Measurements from ENCODE around the gene ADGRG1. TPM values are rescaled to one million over a fixed set of nuclear protein-coding genes. Genes with fewer than 3 reads are reported as not detected.
A peak's percentile ranks its signal among the peaks of the same experiment; 100 is the strongest.

ADGRG1 gene
- total and polyA plus RNA-seq, 5 experiments from 2014 or later, result 0.47 to 56.5 (median 1.3) TPM

DNA sequence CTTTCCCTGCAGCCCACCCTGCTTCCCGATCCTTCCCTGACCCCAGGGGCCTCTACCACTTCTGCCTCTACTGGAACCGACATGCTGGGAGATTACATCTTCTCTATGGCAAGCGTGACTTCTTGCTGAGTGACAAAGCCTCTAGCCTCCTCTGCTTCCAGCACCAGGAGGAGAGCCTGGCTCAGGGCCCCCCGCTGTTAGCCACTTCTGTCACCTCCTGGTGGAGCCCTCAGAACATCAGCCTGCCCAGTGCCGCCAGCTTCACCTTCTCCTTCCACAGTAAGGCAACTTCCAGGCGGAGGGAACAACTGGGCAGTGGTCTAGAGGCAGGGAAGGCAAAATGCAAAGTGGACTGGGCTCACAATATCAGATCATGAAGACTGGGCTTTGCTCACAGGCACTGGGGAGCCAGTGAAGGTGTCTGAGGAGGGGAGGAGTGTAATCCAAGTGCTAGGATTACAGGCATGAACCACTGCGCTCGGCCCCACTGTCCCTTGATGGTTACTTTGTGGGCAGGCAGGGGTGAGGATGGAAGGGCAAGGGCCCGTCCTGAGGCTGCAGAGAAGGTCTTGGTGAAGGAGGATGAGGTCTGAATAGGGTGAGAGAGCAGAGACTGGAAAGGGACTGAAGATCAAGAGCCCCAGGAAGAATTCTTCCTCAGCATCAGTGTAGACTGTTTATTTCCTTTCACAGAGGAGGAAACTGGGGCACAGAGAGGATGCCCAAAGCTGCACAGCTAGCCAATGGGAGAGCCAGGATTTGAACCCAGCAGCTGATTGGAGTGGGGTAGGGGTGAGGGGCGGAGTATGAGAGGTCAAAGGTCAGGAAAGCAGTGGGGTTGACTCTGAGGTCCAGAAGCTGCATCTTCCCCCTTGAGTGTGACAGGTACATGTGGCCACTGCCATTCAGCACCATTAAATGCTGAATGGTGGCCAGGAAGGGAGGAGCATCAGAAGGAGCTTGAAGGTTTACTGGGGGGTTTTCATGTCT lies 23.2 kb downstream of the ADGRG1 start:
- H3K4me1 Mint-ChIP-seq, result peaks cover 23 to 57% (median 39%) of the 10 kb centered on the region in 4 donors
- no peaks in the 10 kb centered on the region for H3K36me3 Mint-ChIP-seq
- POLR2A ChIA-PET, result no interaction called here
- no peaks in the 10 kb centered on the region for H3K9me3 Mint-ChIP-seq
- ATAC-seq (peak in 1 of 2 donors; percentile 31), DNase-seq (no peak)
- peak overlapping the region in 7 of 10 donors; percentile 3 to 79 (median 57) for H3K27ac Mint-ChIP-seq
- no peaks in the 10 kb centered on the region for H3K27me3 Mint-ChIP-seq
- H3K4me3 Mint-ChIP-seq, result peak overlapping the region in 2 of 10 donors; percentile 32 to 40

DNA sequence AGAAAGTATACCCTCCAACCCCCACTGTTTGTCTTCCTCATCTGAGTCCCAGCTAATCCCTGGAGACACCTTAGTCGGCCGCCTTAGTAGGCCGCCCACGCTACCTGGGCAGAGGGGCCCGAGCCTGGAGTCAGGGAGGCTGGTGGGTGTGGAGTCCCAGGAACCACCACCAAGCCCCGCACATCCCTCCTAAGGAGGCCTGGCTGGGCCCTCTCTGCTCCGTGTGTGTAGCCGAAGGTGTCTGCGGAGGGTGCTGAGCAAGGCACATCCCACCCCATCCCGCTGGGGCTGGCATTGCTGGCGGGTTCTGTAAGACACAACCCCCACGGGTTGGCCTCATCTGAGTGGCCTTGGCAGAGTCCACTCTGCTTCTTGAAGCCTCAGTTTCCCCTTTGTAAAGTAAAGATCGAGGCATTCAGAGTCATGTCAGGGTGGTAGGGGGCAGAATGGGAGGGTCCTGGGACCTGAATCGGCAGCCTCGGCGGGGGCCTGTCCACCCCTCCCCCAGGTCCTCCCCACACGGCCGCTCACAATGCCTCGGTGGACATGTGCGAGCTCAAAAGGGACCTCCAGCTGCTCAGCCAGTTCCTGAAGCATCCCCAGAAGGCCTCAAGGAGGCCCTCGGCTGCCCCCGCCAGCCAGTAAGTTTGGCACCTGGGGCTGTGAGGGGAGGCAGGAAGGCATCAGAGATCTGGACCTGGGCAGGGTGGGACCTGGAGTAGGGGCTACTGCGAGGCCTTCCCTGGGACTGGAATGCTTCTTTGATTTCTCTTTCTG lies 24.5 kb downstream of the ADGRG1 start:
- no peaks in the 10 kb centered on the region for H3K9me3 Mint-ChIP-seq
- peak overlapping the region in 2 of 10 donors; percentile 57 to 78 for H3K27ac Mint-ChIP-seq
- peaks cover 16 to 47% (median 28%) of the 10 kb centered on the region in 4 donors for H3K4me1 Mint-ChIP-seq

DNA sequence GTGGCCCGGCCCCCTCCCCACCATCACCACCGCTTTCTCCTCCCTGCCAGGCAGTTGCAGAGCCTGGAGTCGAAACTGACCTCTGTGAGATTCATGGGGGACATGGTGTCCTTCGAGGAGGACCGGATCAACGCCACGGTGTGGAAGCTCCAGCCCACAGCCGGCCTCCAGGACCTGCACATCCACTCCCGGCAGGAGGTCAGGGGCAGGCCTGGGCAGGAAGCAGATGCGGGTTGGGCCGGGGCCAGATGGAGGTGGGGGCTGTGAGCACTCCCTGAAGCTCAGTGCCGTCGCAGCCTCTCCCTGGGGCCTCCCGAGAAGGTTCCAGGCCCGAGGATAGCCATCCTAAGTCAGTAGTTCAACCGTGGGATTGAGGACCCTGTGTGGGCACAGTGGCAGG lies 25.5 kb downstream of the ADGRG1 start:
- POLR2A ChIA-PET, result no interaction called here
- H3K27me3 Mint-ChIP-seq, result no peaks in the 10 kb centered on the region
- peaks cover 12 to 42% (median 18%) of the 10 kb centered on the region in 4 donors for H3K4me1 Mint-ChIP-seq
- no peak for ATAC-seq
- peak overlapping the region in 1 of 10 donors; percentile 25 for H3K27ac Mint-ChIP-seq
- H3K4me3 Mint-ChIP-seq, result no peak overlapping the region
- no peaks in the 10 kb centered on the region for H3K36me3 Mint-ChIP-seq
- H3K9me3 Mint-ChIP-seq, result no peaks in the 10 kb centered on the region
- DNase-seq, result no peak

More for the DNA sequence above, 24.5 kb downstream of the ADGRG1 start:
- H3K36me3 Mint-ChIP-seq, result no peaks in the 10 kb centered on the region
- H3K27me3 Mint-ChIP-seq, result no peaks in the 10 kb centered on the region
- ATAC-seq (no peak), DNase-seq (no peak)
- H3K4me3 Mint-ChIP-seq, result no peak overlapping the region
- POLR2A ChIA-PET, result no interaction called here

DNA sequence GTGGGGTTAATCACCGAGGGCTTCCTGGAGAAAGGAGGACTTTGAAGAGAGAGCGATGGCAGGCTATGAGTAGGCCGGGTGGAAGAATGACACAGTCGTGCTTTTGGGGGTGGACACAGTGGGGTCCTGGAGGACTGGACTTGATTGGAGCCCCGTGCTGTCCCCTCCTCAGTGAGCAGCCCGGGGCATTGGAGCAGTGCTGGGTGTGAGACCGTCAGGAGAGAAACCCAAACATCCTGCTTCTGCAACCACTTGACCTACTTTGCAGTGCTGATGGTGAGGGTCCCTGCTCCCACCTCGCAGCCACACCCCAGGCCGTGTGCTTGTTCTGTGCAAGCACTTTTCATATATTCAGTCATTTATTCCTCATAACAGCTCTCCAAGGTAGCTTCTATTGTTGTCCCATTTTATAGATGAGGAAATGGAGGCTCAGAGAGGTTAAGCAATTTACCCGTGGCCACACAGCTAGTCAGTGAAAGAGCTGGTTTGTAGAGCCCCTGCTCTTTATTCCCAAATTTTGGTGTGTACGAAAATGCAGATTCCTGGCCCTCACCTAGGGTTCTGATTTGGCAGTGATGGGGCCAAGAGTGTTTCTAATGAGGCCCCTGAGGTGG lies 28.0 kb downstream of the ADGRG1 start:
- ATAC-seq (no peak), DNase-seq (no peak)
- Mint-ChIP-seq H3K27ac (peak overlapping the region in 5 of 10 donors; percentile 14 to 84 (median 47)), H3K27me3 (no peaks in the 10 kb centered on the region), H3K4me1 (peaks cover 7 to 32% (median 9%) of the 10 kb centered on the region in 4 donors), H3K4me3 (peak overlapping the region in 2 of 10 donors; percentile 39 to 50), H3K9me3 (no peaks in the 10 kb centered on the region), H3K36me3 (no peaks in the 10 kb centered on the region)
- POLR2A ChIA-PET, result no interaction called here

- ATAC-seq, result no peak
- H3K27ac Mint-ChIP-seq, result peak overlapping the region in 2 of 10 donors; percentile 46 to 53
- H3K9me3 Mint-ChIP-seq, result no peaks in the 10 kb centered on the region
- POLR2A ChIA-PET, result no interaction called here
- no peak for DNase-seq
- no peak overlapping the region for H3K4me3 Mint-ChIP-seq
- H3K27me3 Mint-ChIP-seq, result no peaks in the 10 kb centered on the region
- peaks cover 0 to 1% (median 0%) of the 10 kb centered on the region in 3 donors for H3K36me3 Mint-ChIP-seq
- H3K4me1 Mint-ChIP-seq, result peaks cover 0 to 24% (median 2%) of the 10 kb centered on the region in 4 donors
Observed at GRCh38 chr16:57657228-57657627, 28.8 kb downstream of the ADGRG1 start.

- Mint-ChIP-seq H3K9me3 (no peaks in the 10 kb centered on the region), H3K4me1 (peaks cover 0 to 23% (median under 1%) of the 10 kb centered on the region in 4 donors), H3K36me3 (peaks cover 0 to 1% (median 0%) of the 10 kb centered on the region in 3 donors), H3K4me3 (no peak overlapping the region), H3K27ac (peak overlapping the region in 2 of 10 donors; percentile 46 to 66), H3K27me3 (no peaks in the 10 kb centered on the region)
- POLR2A ChIA-PET, result no interaction called here
- DNase-seq, result no peak
- no peak for ATAC-seq
Observed at GRCh38 chr16:57658130-57658877, 29.9 kb downstream of the ADGRG1 start.

DNA sequence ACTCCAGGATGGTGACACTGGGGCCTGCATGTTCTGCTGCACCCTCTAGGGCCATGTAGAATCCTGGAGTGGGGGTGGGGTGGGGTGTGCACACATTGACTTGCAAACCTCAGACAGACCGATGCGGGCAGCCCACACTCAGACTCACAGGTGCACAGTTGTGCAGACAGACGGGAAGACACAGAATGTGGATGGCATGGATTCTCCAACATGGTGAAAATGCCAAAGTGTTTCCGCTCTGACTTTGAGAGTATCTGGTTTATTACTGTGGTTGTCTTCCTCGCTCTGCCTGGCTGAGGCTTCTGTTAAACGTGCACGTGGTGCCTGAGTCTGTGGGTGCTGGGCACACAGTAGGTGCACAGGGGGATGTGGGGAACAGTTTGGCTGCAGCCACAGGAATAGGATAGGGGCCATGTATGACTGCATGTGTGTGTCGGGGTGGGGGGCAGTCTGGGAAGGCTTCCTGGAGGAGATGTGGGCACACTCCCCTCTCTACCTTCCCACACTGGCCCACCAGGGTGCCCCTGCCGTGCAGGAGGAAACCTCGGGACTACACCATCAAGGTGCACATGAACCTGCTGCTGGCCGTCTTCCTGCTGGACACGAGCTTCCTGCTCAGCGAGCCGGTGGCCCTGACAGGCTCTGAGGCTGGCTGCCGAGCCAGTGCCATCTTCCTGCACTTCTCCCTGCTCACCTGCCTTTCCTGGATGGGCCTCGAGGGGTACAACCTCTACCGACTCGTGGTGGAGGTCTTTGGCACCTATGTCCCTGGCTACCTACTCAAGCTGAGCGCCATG lies 30.6 kb downstream of the ADGRG1 start:
- Mint-ChIP-seq H3K27me3 (no peaks in the 10 kb centered on the region), H3K4me3 (no peak overlapping the region), H3K9me3 (no peaks in the 10 kb centered on the region), H3K27ac (peak overlapping the region in 2 of 10 donors; percentile 49 to 51), H3K36me3 (peaks cover 0 to 1% (median 0%) of the 10 kb centered on the region in 3 donors), H3K4me1 (peaks cover 0 to 23% (median under 1%) of the 10 kb centered on the region in 4 donors)
- DNase-seq, result no peak
- POLR2A ChIA-PET, result no interaction called here
- no peak for ATAC-seq

DNA sequence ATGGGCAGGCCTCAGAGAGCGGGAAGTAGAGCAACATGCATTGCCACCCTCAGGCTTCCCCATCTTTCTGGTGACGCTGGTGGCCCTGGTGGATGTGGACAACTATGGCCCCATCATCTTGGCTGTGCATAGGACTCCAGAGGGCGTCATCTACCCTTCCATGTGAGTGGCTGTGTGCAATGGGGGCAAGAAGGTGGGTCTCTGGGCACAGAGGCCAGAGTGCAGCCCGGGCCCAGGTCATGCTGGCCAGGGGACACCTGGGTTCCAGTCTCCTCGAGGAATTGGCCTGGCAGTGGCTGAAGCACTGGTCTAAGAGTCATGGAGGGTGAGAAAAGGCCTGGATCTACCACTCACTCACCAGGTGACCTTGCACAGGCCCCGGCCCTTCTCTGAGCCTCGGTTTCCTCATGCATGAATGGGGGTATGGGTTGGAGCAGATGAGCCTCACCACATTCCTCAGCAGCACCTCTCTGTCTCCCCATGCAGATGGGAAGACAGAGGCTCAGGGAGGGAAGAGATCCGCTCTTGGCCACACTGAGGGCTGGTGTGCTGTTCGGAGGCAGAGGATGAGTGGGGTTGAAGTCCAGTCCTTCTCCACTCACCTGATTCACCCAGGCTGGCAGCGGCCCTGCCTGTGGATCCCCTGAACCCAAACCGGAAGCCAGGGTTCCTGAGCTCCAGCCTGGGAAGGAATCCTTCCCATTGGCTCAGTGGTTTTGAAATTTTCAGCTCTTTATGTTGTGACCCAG lies 32.5 kb downstream of the ADGRG1 start:
- H3K4me1 Mint-ChIP-seq, result peaks cover 0 to 17% (median under 1%) of the 10 kb centered on the region in 4 donors

DNA sequence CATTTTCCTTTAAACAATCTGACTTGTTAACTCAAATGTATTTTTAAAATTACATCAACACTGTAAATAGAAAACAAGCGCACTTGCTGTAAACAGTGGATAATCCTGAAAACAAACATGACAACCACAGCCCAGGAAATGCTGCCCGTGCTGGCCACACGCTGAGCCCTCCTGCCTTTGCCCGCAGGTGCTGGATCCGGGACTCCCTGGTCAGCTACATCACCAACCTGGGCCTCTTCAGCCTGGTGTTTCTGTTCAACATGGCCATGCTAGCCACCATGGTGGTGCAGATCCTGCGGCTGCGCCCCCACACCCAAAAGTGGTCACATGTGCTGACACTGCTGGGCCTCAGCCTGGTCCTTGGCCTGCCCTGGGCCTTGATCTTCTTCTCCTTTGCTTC lies 33.1 kb downstream of the ADGRG1 start:
- Mint-ChIP-seq H3K27ac (no peak overlapping the region), H3K27me3 (no peaks in the 10 kb centered on the region), H3K9me3 (no peaks in the 10 kb centered on the region), H3K4me3 (no peak overlapping the region), H3K4me1 (peaks cover 0 to 11% (median under 1%) of the 10 kb centered on the region in 4 donors), H3K36me3 (peaks cover 0 to 1% (median 0%) of the 10 kb centered on the region in 3 donors)
- DNase-seq (no peak), ATAC-seq (no peak)
- POLR2A ChIA-PET, result no interaction called here

More for the DNA sequence above, 32.5 kb downstream of the ADGRG1 start:
- H3K4me3 Mint-ChIP-seq, result no peak overlapping the region
- H3K27me3 Mint-ChIP-seq, result no peaks in the 10 kb centered on the region
- H3K36me3 Mint-ChIP-seq, result peaks cover 0 to 1% (median 0%) of the 10 kb centered on the region in 3 donors
- H3K27ac Mint-ChIP-seq, result peak overlapping the region in 1 of 10 donors; percentile 9
- no peaks in the 10 kb centered on the region for H3K9me3 Mint-ChIP-seq
- DNase-seq, result no peak
- no peak for ATAC-seq
- POLR2A ChIA-PET, result no interaction called here

DNA sequence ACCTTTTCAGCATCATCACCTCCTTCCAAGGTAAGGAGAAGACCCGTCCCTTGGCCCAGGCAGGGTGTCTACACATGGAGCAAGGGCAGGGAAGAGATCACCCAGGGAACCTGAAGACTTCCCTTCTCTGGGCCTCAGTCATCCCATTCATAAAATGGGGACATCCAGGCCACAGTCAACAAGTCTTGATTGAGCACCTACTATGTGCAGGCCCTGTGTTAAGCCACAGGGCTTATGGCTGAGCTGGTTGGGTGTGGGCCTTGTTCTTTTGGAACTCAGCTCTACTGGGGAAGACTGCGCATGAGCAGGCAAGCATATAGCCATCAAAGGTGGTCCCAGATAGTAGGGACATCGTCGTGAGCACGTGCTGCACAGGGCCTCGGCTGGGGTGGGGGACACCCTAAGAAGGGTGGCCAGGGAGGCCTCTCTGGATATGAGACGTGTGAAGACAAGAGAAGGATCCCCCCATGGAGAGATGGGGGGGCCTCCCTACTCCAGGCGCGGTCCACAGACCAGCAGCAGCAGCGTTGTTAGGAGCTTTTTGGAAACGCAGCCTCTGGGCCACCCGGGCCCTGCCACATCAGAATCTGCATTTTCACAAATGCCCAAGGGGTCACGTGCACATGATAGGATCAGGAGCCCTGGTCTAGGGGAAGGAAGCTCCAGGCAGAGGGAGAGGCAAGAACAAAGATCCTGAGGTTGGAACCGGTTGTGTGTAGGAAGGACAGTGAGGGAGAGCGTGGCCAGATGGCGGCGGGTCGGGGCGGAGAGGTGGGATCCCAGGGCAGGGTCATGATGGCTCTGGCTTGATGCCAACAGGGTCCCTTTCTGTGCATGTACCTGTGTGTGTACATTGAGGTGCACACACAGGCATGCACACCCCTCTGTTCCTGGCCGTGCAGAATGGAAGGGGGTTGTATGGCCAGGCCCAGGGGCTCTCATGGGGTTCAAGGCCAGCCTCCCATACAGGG lies 33.8 kb downstream of the ADGRG1 start:
- peak overlapping the region in 1 of 10 donors; percentile 12 for H3K27ac Mint-ChIP-seq
- POLR2A ChIA-PET, result no interaction called here
- DNase-seq (no peak), ATAC-seq (no peak)
- peaks cover 0 to 10% (median 0%) of the 10 kb centered on the region in 4 donors for H3K4me1 Mint-ChIP-seq
- H3K27me3 Mint-ChIP-seq, result no peaks in the 10 kb centered on the region
- peaks cover 0 to 1% (median 0%) of the 10 kb centered on the region in 3 donors for H3K36me3 Mint-ChIP-seq
- H3K4me3 Mint-ChIP-seq, result no peak overlapping the region
- no peaks in the 10 kb centered on the region for H3K9me3 Mint-ChIP-seq

Data from naive thymus-derived CD8-positive, alpha-beta T cell (primary cell).